Muscle of leg (tissue), 16 donors: ENCODE data around the gene PAFAH1B1. TPM values are rescaled to one million over a fixed set of nuclear protein-coding genes. Genes with fewer than 3 reads are reported as not detected.
A peak's percentile ranks its signal among the peaks of the same experiment; 100 is the strongest.
"Not testable (repeated sequence)": the region's sequence is repeated elsewhere in the genome, so short reads cannot be mapped to it uniquely, and the experiment has no call there.

Experiments
- DNase-seq: peaks from one replicate; pipeline ENCODE4 v3.0.0; 2013
- H3K27ac ChIP-seq: one replicate; pipeline ENCODE4 v1.5.1; 2013; ENCODE audit warnings: mild to moderate bottlenecking, low read length, control low read depth
- H3K27me3 ChIP-seq: one replicate; pipeline ENCODE4 v1.6.1; 2013; ENCODE audit warnings: low read length; ENCODE audit not compliant: control insufficient read depth, insufficient read depth
- H3K36me3 ChIP-seq: one replicate; pipeline ENCODE4 v1.6.1; 2013; ENCODE audit warnings: low read length; ENCODE audit not compliant: control insufficient read depth, insufficient read depth
- H3K4me1 ChIP-seq: one replicate; pipeline ENCODE4 v1.6.1; 2013; ENCODE audit warnings: low read length; ENCODE audit not compliant: control insufficient read depth, insufficient read depth
- H3K4me3 ChIP-seq: one replicate; pipeline ENCODE4 v1.5.1; 2013; ENCODE audit warnings: low read length, control low read depth
- H3K9me3 ChIP-seq: replicated peaks from 2 replicates; pipeline ENCODE4 v1.6.1; 2013; ENCODE audit warnings: low read depth, low read length; ENCODE audit not compliant: control insufficient read depth
- WGBS: methylation state at CpG from one replicate; pipeline ENCODE4 v1.1.5; 2013; ENCODE audit warnings: missing lambda C conversion rate; ENCODE audit not compliant: insufficient coverage; 5-methylcytosine and 5-hydroxymethylcytosine counted together
- long read RNA-seq, 11 donors: transcript quantifications; one replicate each; lab custom pipeline, GENCODE V29; 2026
- polyA plus RNA-seq, 8 donors: library from polyadenylated mRNA; unstranded; fragments of 120-200 nt; gene quantifications; one replicate each; pipeline versions ENCODE4 v1.2.1 to v1.2.3, GENCODE V29; 2013; ENCODE audit warnings: inconsistent platforms in 1 of 8, low replicate concordance in 1 of 8; ENCODE audit not compliant: insufficient read length in 8 of 8, insufficient read depth in 1 of 8
- total RNA-seq: library from RNA; stranded (reverse); fragments of 120-200 nt; gene quantifications from one replicate; pipeline ENCODE4 v1.2.4, GENCODE V29; 2013

The PAFAH1B1 gene
- total RNA-seq (70.2 TPM), polyA plus RNA-seq (100 to 1,000 TPM in 1 of 8 donors, 10 to 100 TPM in 7; 72.7 to 107 (median 81.3) TPM)
- long read RNA-seq, donor 1, full-length matches to known transcripts = 20 of 20 reads
- long read RNA-seq, donor 1, partial matches to known transcripts = 0 of 20 reads
- long read RNA-seq, donor 1, other reads (novel, unspliced or antisense) = 0 of 20 reads
- long read RNA-seq, donor 2, partial matches to known transcripts = 0 of 1 reads
- long read RNA-seq, donor 2, other reads (novel, unspliced or antisense) = 0 of 1 reads
- long read RNA-seq, donor 3, full-length matches to known transcripts = 26 of 33 reads
- long read RNA-seq, donor 3, partial matches to known transcripts = 7 of 33 reads
- long read RNA-seq, donor 3, other reads (novel, unspliced or antisense) = 0 of 33 reads
- long read RNA-seq, donor 4, full-length matches to known transcripts = 11 of 11 reads
- long read RNA-seq, donor 4, partial matches to known transcripts = 0 of 11 reads
- long read RNA-seq, donor 4, other reads (novel, unspliced or antisense) = 0 of 11 reads
- long read RNA-seq, donor 5, full-length matches to known transcripts = 64 of 64 reads
- long read RNA-seq, donor 5, partial matches to known transcripts = 0 of 64 reads
- long read RNA-seq, donor 5, other reads (novel, unspliced or antisense) = 0 of 64 reads
- long read RNA-seq, donor 6, full-length matches to known transcripts = 34 of 34 reads
- long read RNA-seq, donor 6, partial matches to known transcripts = 0 of 34 reads
- long read RNA-seq, donor 6, other reads (novel, unspliced or antisense) = 0 of 34 reads
- long read RNA-seq, donor 7, full-length matches to known transcripts = 37 of 44 reads
- long read RNA-seq, donor 7, partial matches to known transcripts = 7 of 44 reads
- long read RNA-seq, donor 7, other reads (novel, unspliced or antisense) = 0 of 44 reads
- long read RNA-seq, donor 8, full-length matches to known transcripts = 20 of 20 reads
- long read RNA-seq, donor 8, partial matches to known transcripts = 0 of 20 reads
- long read RNA-seq, donor 8, other reads (novel, unspliced or antisense) = 0 of 20 reads
- long read RNA-seq, donor 9, full-length matches to known transcripts = 19 of 19 reads
- long read RNA-seq, donor 9, partial matches to known transcripts = 0 of 19 reads
- long read RNA-seq, donor 9, other reads (novel, unspliced or antisense) = 0 of 19 reads
- long read RNA-seq, donor 10, full-length matches to known transcripts = 15 of 15 reads
- long read RNA-seq, donor 10, partial matches to known transcripts = 0 of 15 reads
- long read RNA-seq, donor 10, other reads (novel, unspliced or antisense) = 0 of 15 reads
- long read RNA-seq, donor 11, full-length matches to known transcripts = 20 of 32 reads
- long read RNA-seq, donor 11, partial matches to known transcripts = 12 of 32 reads
- long read RNA-seq, donor 11, other reads (novel, unspliced or antisense) = 0 of 32 reads

- DNase-seq = peak; percentile 95
- no peaks in the 10 kb centered on the region for H3K4me1 ChIP-seq
- under 1% methylated on average over 62 of the region's 86 CpGs for WGBS
- no peaks in the 10 kb centered on the region for H3K36me3 ChIP-seq
- no peaks in the 10 kb centered on the region for H3K9me3 ChIP-seq
- no peaks in the 10 kb centered on the region for H3K27me3 ChIP-seq
- H3K4me3 ChIP-seq = peak within 1 kb of the TSS; percentile 97
- peak within 1 kb of the TSS; percentile 98 for H3K27ac ChIP-seq
These were observed at the start of gene PAFAH1B1 for GRCh38 chr17:2592971-2593820. TSS of gene PAFAH1B1 (plus strand) at chr17:2593654. CDS start at chr17:2638289, 44,635 bp downstream.

- Histone ChIP-seq H3K36me3 (no peaks in the 10 kb centered on the region), H3K27ac (no peak overlapping the region), H3K4me1 (no peaks in the 10 kb centered on the region), H3K4me3 (no peak overlapping the region), H3K9me3 (no peaks in the 10 kb centered on the region), H3K27me3 (no peaks in the 10 kb centered on the region)
- no peak for DNase-seq
- WGBS = 96% methylated on average over 4 of the region's 7 CpGs
These were observed 48.1 kb upstream of the PAFAH1B1 start for GRCh38 chr17:2545393-2545792.

- Histone ChIP-seq H3K4me3 (no peak overlapping the region), H3K36me3 (no peaks in the 10 kb centered on the region), H3K9me3 (no peaks in the 10 kb centered on the region), H3K27ac (no peak overlapping the region), H3K4me1 (no peaks in the 10 kb centered on the region), H3K27me3 (peaks cover 8% of the 10 kb centered on the region)
- DNase-seq = no peak
- 85% methylated on average over 6 of the region's 9 CpGs for WGBS
These were observed 46.3 kb upstream of the PAFAH1B1 start for GRCh38 chr17:2547176-2547575.

- not testable (repeated sequence) for H3K4me3 ChIP-seq, H3K27me3 ChIP-seq, H3K9me3 ChIP-seq, DNase-seq, H3K4me1 ChIP-seq, H3K27ac ChIP-seq, H3K36me3 ChIP-seq
- WGBS = 61% methylated on average over 6 of the region's 9 CpGs
These were observed 45.4 kb upstream of the PAFAH1B1 start for GRCh38 chr17:2548026-2548425.

GRCh38 chr17:2549392-2550211, 43.9 kb upstream of the PAFAH1B1 start:
- DNase-seq = no peak
- H3K4me1 ChIP-seq = no peaks in the 10 kb centered on the region
- no peaks in the 10 kb centered on the region for H3K9me3 ChIP-seq
- H3K27me3 ChIP-seq = peaks cover 8% of the 10 kb centered on the region
- WGBS = 94% methylated on average over 3 of the region's 8 CpGs
- no peak overlapping the region for H3K4me3 ChIP-seq
- no peaks in the 10 kb centered on the region for H3K36me3 ChIP-seq
- H3K27ac ChIP-seq = no peak overlapping the region

GRCh38 chr17:2551493-2551892, 42.0 kb upstream of the PAFAH1B1 start:
- no peak overlapping the region for H3K4me3 ChIP-seq
- 11% methylated on average over 7 of the region's 10 CpGs for WGBS

GRCh38 chr17:2551928-2552327, 41.5 kb upstream of the PAFAH1B1 start:
- WGBS = 12% methylated on average over 6 of the region's 9 CpGs
- no peak for DNase-seq
- H3K27ac ChIP-seq = no peak overlapping the region

More at GRCh38 chr17:2551493-2551892, 42.0 kb upstream of the PAFAH1B1 start:
- H3K36me3 ChIP-seq = no peaks in the 10 kb centered on the region
- peaks cover 2% of the 10 kb centered on the region for H3K9me3 ChIP-seq
- H3K27me3 ChIP-seq = peaks cover 8% of the 10 kb centered on the region
- no peaks in the 10 kb centered on the region for H3K4me1 ChIP-seq
- H3K27ac ChIP-seq = no peak overlapping the region
- no peak for DNase-seq

GRCh38 chr17:2560658-2561057, 32.8 kb upstream of the PAFAH1B1 start:
- 85% methylated on average over 2 of the region's 5 CpGs for WGBS
- Histone ChIP-seq H3K4me3 (no peak overlapping the region), H3K36me3 (no peaks in the 10 kb centered on the region), H3K27ac (no peak overlapping the region), H3K27me3 (no peaks in the 10 kb centered on the region), H3K9me3 (peaks cover 5% of the 10 kb centered on the region), H3K4me1 (no peaks in the 10 kb centered on the region)
- DNase-seq = no peak

More at GRCh38 chr17:2551928-2552327, 41.5 kb upstream of the PAFAH1B1 start:
- H3K4me3 ChIP-seq = no peak overlapping the region
- H3K4me1 ChIP-seq = no peaks in the 10 kb centered on the region
- peaks cover 3% of the 10 kb centered on the region for H3K9me3 ChIP-seq
- H3K27me3 ChIP-seq = peaks cover 8% of the 10 kb centered on the region
- no peaks in the 10 kb centered on the region for H3K36me3 ChIP-seq
